ENCODE measurements around the gene RAB3A.

The RAB3A gene

GRCh38 chr19:18183529-18183928 lies 20.3 kb downstream of the RAB3A start:
- Histone ChIP-seq H3K27me3 (replicated peaks) (no peaks in the 10 kb centered on the region), H3K36me3 (replicated peaks) (no peaks in the 10 kb centered on the region), H3K27ac (no peak overlapping the region), H3K4me3 (ENCODE audit: low read depth, low read length) (no peak overlapping the region)
- no peak for TF ChIP-seq CTCF (IDR thresholded peaks at IDR 0.05; ENCODE audit: low read depth, low read length, missing control alignments)
- no peak for DNase-seq
- in situ Hi-C loops (cut with HindIII; ENCODE audit: low pct_ligation_motif_present, low sequenced_read_pairs): no loop called here

- TF ChIP-seq CTCF (IDR thresholded peaks at IDR 0.05; ENCODE audit: low read depth, low read length, missing control alignments): no peak
- Histone ChIP-seq H3K27me3 (replicated peaks) (no peaks in the 10 kb centered on the region), H3K27ac (no peak overlapping the region), H3K36me3 (replicated peaks) (no peaks in the 10 kb centered on the region), H3K4me3 (ENCODE audit: low read depth, low read length) (no peak overlapping the region)
- in situ Hi-C loops (cut with HindIII; ENCODE audit: low pct_ligation_motif_present, low sequenced_read_pairs): no loop called here
- no peak for DNase-seq
These were observed 23.9 kb downstream of the RAB3A start for GRCh38 chr19:18179957-18180356.

- Histone ChIP-seq H3K27me3 (replicated peaks) (no peaks in the 10 kb centered on the region), H3K36me3 (replicated peaks) (peaks cover 1% of the 10 kb centered on the region), H3K4me3 (ENCODE audit: low read depth, low read length) (no peak overlapping the region), H3K27ac (no peak overlapping the region)
- no peak for DNase-seq
- in situ Hi-C loops (cut with HindIII; ENCODE audit: low pct_ligation_motif_present, low sequenced_read_pairs): no loop called here
- TF ChIP-seq CTCF (IDR thresholded peaks at IDR 0.05; ENCODE audit: low read depth, low read length, missing control alignments): no peak
These were observed 27.2 kb downstream of the RAB3A start for GRCh38 chr19:18176367-18177310.

GRCh38 chr19:18174983-18175382 lies 28.9 kb downstream of the RAB3A start:
- TF ChIP-seq CTCF (IDR thresholded peaks at IDR 0.05; ENCODE audit: low read depth, low read length, missing control alignments): no peak
- in situ Hi-C loops (cut with HindIII; ENCODE audit: low pct_ligation_motif_present, low sequenced_read_pairs): no loop called here
- no peak overlapping the region for H3K4me3 ChIP-seq (ENCODE audit: low read depth, low read length)

GRCh38 chr19:18173572-18174288 lies 30.1 kb downstream of the RAB3A start, which contains the start of gene IFI30:
IFI30 (plus strand) TSS chr19:18173813; CDS start chr19:18173842, 29 bp downstream.
- Histone ChIP-seq H3K27me3 (replicated peaks) (no peaks in the 10 kb centered on the region), H3K36me3 (replicated peaks) (peaks cover 10% of the 10 kb centered on the region), H3K4me3 (ENCODE audit: low read depth, low read length) (peak within 1 kb of the TSS; percentile 65), H3K27ac (no peak within 1 kb of the TSS)
- TF ChIP-seq CTCF (IDR thresholded peaks at IDR 0.05; ENCODE audit: low read depth, low read length, missing control alignments): no peak
- in situ Hi-C loops (cut with HindIII; ENCODE audit: low pct_ligation_motif_present, low sequenced_read_pairs): no loop called here
- no peak for DNase-seq

More at GRCh38 chr19:18174983-18175382, 28.9 kb downstream of the RAB3A start:
- Histone ChIP-seq H3K36me3 (replicated peaks) (peaks cover 2% of the 10 kb centered on the region), H3K27ac (no peak overlapping the region), H3K27me3 (replicated peaks) (no peaks in the 10 kb centered on the region)
- no peak for DNase-seq
